ENCODE data around the gene SMARCB1.

The SMARCB1 gene

DNA sequence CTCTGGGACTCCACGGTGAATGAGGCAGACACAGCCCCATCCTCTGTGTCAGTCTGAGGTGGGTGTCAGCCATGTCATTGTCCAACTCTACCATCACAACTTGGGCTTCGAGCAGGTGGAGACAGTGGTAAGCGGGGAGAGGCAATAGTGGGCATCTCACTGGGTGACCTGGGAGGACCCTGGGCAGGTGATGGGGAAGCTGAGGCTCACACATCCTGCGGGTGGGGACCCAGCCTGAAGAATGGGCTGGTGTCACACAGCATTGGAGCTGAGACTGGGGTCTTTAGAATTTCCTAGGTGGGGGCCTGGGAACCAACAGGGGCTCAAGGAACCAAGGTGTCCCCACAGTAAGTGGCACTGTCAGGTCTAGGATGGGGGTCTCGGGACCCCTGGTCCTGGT, 7.0 kb upstream of the SMARCB1 start:
- H3K4me3 ChIP-seq (replicated peaks; ENCODE audit: low read depth, low read length), result no peak overlapping the region
- DNase-seq (ENCODE audit: extremely low read depth, low read depth), result no peak
- TF ChIP-seq CTCF (IDR thresholded peaks at IDR 0.05; ENCODE audit: low read depth, low read length, missing control alignments), result no peak

- no peak overlapping the region for H3K4me3 ChIP-seq (replicated peaks; ENCODE audit: low read depth, low read length)
- no peak for TF ChIP-seq CTCF (IDR thresholded peaks at IDR 0.05; ENCODE audit: low read depth, low read length, missing control alignments)
- no peak for DNase-seq (ENCODE audit: extremely low read depth, low read depth)
Measured at GRCh38 chr22:23780146-23780748, 6.5 kb upstream of the SMARCB1 start.

DNA sequence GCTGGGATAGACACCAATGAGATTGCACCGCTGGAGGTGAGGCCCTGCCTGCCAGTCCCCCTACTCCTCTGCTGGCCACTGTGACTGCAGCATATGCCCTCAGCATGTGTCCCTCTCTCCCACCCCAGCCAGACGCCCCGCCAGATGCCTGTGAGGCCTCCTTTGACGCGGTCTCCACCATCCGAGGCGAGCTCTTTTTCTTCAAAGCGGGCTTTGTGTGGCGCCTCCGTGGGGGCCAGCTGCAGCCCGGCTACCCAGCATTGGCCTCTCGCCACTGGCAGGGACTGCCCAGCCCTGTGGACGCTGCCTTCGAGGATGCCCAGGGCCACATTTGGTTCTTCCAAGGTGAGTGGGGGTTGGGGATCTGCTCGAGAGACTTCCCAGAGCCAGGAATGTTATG, 5.7 kb upstream of the SMARCB1 start:
- DNase-seq (ENCODE audit: extremely low read depth, low read depth), result no peak
- no peak for TF ChIP-seq CTCF (IDR thresholded peaks at IDR 0.05; ENCODE audit: low read depth, low read length, missing control alignments)
- no peak overlapping the region for H3K4me3 ChIP-seq (replicated peaks; ENCODE audit: low read depth, low read length)

- DNase-seq (ENCODE audit: extremely low read depth, low read depth), result no peak
- no peak for TF ChIP-seq CTCF (IDR thresholded peaks at IDR 0.05; ENCODE audit: low read depth, low read length, missing control alignments)
- no peak overlapping the region for H3K4me3 ChIP-seq (replicated peaks; ENCODE audit: low read depth, low read length)
Measured at GRCh38 chr22:23781511-23782183, 5.1 kb upstream of the SMARCB1 start.

DNA sequence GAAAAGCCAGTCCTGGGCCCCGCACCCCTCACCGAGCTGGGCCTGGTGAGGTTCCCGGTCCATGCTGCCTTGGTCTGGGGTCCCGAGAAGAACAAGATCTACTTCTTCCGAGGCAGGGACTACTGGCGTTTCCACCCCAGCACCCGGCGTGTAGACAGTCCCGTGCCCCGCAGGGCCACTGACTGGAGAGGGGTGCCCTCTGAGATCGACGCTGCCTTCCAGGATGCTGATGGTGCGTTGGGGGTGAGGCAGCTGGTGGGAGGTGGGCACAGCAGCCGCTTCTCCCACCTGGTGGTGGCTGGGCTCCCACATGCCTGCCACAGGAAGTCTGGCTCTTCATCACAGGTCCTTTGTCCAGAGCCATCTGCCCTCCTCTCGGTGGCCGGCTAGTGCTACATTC, 4.5 kb upstream of the SMARCB1 start:
- no peak for TF ChIP-seq CTCF (IDR thresholded peaks at IDR 0.05; ENCODE audit: low read depth, low read length, missing control alignments)
- no peak for DNase-seq (ENCODE audit: extremely low read depth, low read depth)
- H3K4me3 ChIP-seq (replicated peaks; ENCODE audit: low read depth, low read length), result no peak overlapping the region

GRCh38 chr22:23782703-23783102, 4.1 kb upstream of the SMARCB1 start:
- H3K4me3 ChIP-seq (replicated peaks; ENCODE audit: low read depth, low read length), result no peak overlapping the region
- TF ChIP-seq CTCF (IDR thresholded peaks at IDR 0.05; ENCODE audit: low read depth, low read length, missing control alignments), result no peak
- no peak for DNase-seq (ENCODE audit: extremely low read depth, low read depth)

Measured in HFF-Myc (cell line).